T-cell (primary cell): Measurements from ENCODE around the gene INTS4. TPM values are rescaled to one million over a fixed set of nuclear protein-coding genes. Genes with fewer than 3 reads are reported as not detected.
"Not testable (repeated sequence)": the region's sequence is repeated elsewhere in the genome, so short reads cannot be mapped to it uniquely, and the experiment has no call there.

Experiments
- ATAC-seq, 4 experiments: fragments of 200-7000 bp in 3 of 4; fragments of 150-1000 bp in 1 of 4; cut with Tn5 transposase; replicated peaks in 1 of 4; 1 replicate in 3 of 4; 2 replicates in 1 of 4; pipeline ENCODE4 v1.10.0; 2021; ENCODE audit warnings: moderate library complexity in 3 of 4, mild to moderate bottlenecking in 2 of 4, moderate number of reproducible peaks in 1 of 4
- CTCF ChIA-PET, 2 donors: fragments of 300-600 bp; sonication (Branson Sonifier 250); formaldehyde crosslinking; loops; one replicate each; lab custom pipeline; 2022; ENCODE audit warnings: antibody characterized with exemption in 2 of 2; lab: Charles Lee
- POLR2A ChIA-PET, 2 donors: fragments of 300-600 bp; sonication (Branson Sonifier 250); formaldehyde crosslinking; loops; one replicate each; lab custom pipeline; 2022; ENCODE audit warnings: antibody characterized with exemption in 2 of 2; lab: Charles Lee
- DNase-seq, 35 experiments: peaks; one replicate each; pipeline versions ENCODE4 v3.0.0 to v3.0.0-alpha.2; 2013 to 2023
- H3K27ac ChIP-seq: one replicate; pipeline ENCODE4 v1.5.1; 2013; ENCODE audit warnings: low read length
- H3K27me3 ChIP-seq, 2 experiments: replicated peaks in 1 of 2; 1 replicate in 1 of 2; 2 replicates in 1 of 2; pipeline versions ENCODE4 v1.6.1 to v1.7.0; 2013; ENCODE audit warnings: low read length in 1 of 2, mixed read lengths in 1 of 2; ENCODE audit not compliant: control insufficient read depth in 2 of 2, insufficient read depth in 2 of 2; ENCODE audit errors: extremely low read depth in 1 of 2
- H3K36me3 ChIP-seq, 2 donors: 1 replicate in 1 of 2; 2 replicates in 1 of 2; pipeline versions ENCODE4 v1.6.1 to v1.7.0; 2013; ENCODE audit warnings: low read length in 1 of 2; ENCODE audit not compliant: control insufficient read depth in 2 of 2, insufficient read depth in 1 of 2; ENCODE audit errors: extremely low read depth in 1 of 2
- H3K4me1 ChIP-seq, 2 experiments: 1 replicate in 1 of 2; 2 replicates in 1 of 2; pipeline versions ENCODE4 v1.6.1 to v1.7.0; 2013; ENCODE audit warnings: low read length in 2 of 2, mixed read lengths in 1 of 2; ENCODE audit not compliant: insufficient read depth in 2 of 2, control insufficient read depth in 1 of 2; ENCODE audit errors: extremely low read depth in 1 of 2
- H3K4me3 ChIP-seq, 2 donors: 1 replicate in 1 of 2; 2 replicates in 1 of 2; pipeline versions ENCODE4 v1.5.1 to v1.7.0; 2013; ENCODE audit warnings: mild to moderate bottlenecking in 2 of 2, low read length in 1 of 2, moderate library complexity in 1 of 2; ENCODE audit not compliant: control insufficient read depth in 1 of 2; ENCODE audit errors: extremely low read depth in 1 of 2
- H3K9me3 ChIP-seq: 2 replicates; pipeline ENCODE4 v1.7.0; 2013
- H3K27ac Mint-ChIP-seq, 2 donors: one replicate each; pipeline ENCODE4 v1.8.0; 2020 to 2021; ENCODE audit warnings: mild to moderate bottlenecking in 2 of 2, mixed read lengths in 2 of 2
- H3K27me3 Mint-ChIP-seq, 2 donors: one replicate each; pipeline ENCODE4 v1.8.0; 2021 to 2022; ENCODE audit warnings: mixed read lengths in 2 of 2
- H3K36me3 Mint-ChIP-seq: one replicate; pipeline ENCODE4 v1.8.0; 2021; ENCODE audit warnings: mixed read lengths
- H3K4me1 Mint-ChIP-seq, 3 donors: one replicate each; pipeline ENCODE4 v1.8.0; 2020 to 2022; ENCODE audit warnings: mixed read lengths in 3 of 3, mild to moderate bottlenecking in 1 of 3
- H3K4me3 Mint-ChIP-seq, 3 donors: one replicate each; pipeline ENCODE4 v1.8.0; 2020 to 2022; ENCODE audit warnings: mild to moderate bottlenecking in 3 of 3, mixed read lengths in 3 of 3, moderate library complexity in 3 of 3
- H3K9me3 Mint-ChIP-seq, 3 donors: one replicate each; pipeline ENCODE4 v1.8.0; 2020 to 2022; ENCODE audit warnings: mixed read lengths in 3 of 3
- WGBS: methylation state at CpG from one replicate; pipeline ENCODE4 v1.1.5; 2013; ENCODE audit warnings: missing lambda C conversion rate; ENCODE audit not compliant: insufficient coverage; 5-methylcytosine and 5-hydroxymethylcytosine counted together
- total RNA-seq, 35 experiments: library from RNA in 6 of 35; stranded (reverse) in 6 of 35; fragments of 120-200 nt in 1 of 35; gene quantifications; one replicate each; pipeline versions ENCODE4 v1.2.1 to v1.2.4 and lab custom pipeline; 2013 to 2026

INTS4 gene
- total RNA-seq, 5 donors from 2014 or later (not counting 1 experiment from before 2014, with no cell fraction given), result 57.5 to 79.2 (median 62.6) TPM

GRCh38 chr11:77894949-77895348, 99.5 kb downstream of the INTS4 start:
- peaks cover 49% of the 10 kb centered on the region for H3K36me3 Mint-ChIP-seq
- CTCF ChIA-PET, H3K4me1 ChIP-seq, H3K27me3 ChIP-seq, H3K4me1 Mint-ChIP-seq, H3K4me3 ChIP-seq, H3K27me3 Mint-ChIP-seq, H3K27ac ChIP-seq, H3K9me3 Mint-ChIP-seq, ATAC-seq, H3K27ac Mint-ChIP-seq, H3K4me3 Mint-ChIP-seq, DNase-seq, H3K9me3 ChIP-seq, POLR2A ChIA-PET: not testable (repeated sequence)
- no CpG with 5 or more reads among the region's 1 CpG for WGBS
- peaks cover 2 to 37% of the 10 kb centered on the region in 2 donors for H3K36me3 ChIP-seq

- H3K27me3 ChIP-seq, POLR2A ChIA-PET, H3K27ac ChIP-seq, DNase-seq, H3K4me1 Mint-ChIP-seq, H3K4me1 ChIP-seq, H3K27me3 Mint-ChIP-seq, CTCF ChIA-PET, H3K4me3 ChIP-seq, H3K27ac Mint-ChIP-seq, H3K4me3 Mint-ChIP-seq, ATAC-seq, H3K9me3 Mint-ChIP-seq, H3K9me3 ChIP-seq: not testable (repeated sequence)
- no CpG with 5 or more reads among the region's 4 CpGs for WGBS
- peaks cover 2 to 39% of the 10 kb centered on the region in 2 donors for H3K36me3 ChIP-seq
- peaks cover 62% of the 10 kb centered on the region for H3K36me3 Mint-ChIP-seq
Measured at GRCh38 chr11:77891703-77892102, 102.8 kb downstream of the INTS4 start.

- H3K4me3 ChIP-seq, DNase-seq, H3K9me3 ChIP-seq, H3K4me3 Mint-ChIP-seq, H3K27ac ChIP-seq, H3K27ac Mint-ChIP-seq, H3K9me3 Mint-ChIP-seq, H3K27me3 ChIP-seq, POLR2A ChIA-PET, CTCF ChIA-PET, H3K4me1 ChIP-seq, ATAC-seq, H3K4me1 Mint-ChIP-seq, H3K27me3 Mint-ChIP-seq: not testable (repeated sequence)
- H3K36me3 Mint-ChIP-seq, result peaks cover 65% of the 10 kb centered on the region
- H3K36me3 ChIP-seq, result peaks cover 2 to 43% of the 10 kb centered on the region in 2 donors
- WGBS, result 100% methylated on average over 1 of the region's 7 CpGs
Measured at GRCh38 chr11:77891256-77891655, 103.2 kb downstream of the INTS4 start.

- H3K4me1 Mint-ChIP-seq, POLR2A ChIA-PET, CTCF ChIA-PET, H3K4me3 Mint-ChIP-seq, H3K27ac Mint-ChIP-seq, H3K9me3 Mint-ChIP-seq, H3K27me3 ChIP-seq, H3K9me3 ChIP-seq, H3K4me3 ChIP-seq, H3K27me3 Mint-ChIP-seq, ATAC-seq, H3K27ac ChIP-seq, DNase-seq, H3K4me1 ChIP-seq: not testable (repeated sequence)
- WGBS, result no CpG with 5 or more reads among the region's 4 CpGs
- peaks cover 2 to 45% of the 10 kb centered on the region in 2 donors for H3K36me3 ChIP-seq
- peaks cover 61% of the 10 kb centered on the region for H3K36me3 Mint-ChIP-seq
Measured at GRCh38 chr11:77890619-77891056, 103.8 kb downstream of the INTS4 start.

GRCh38 chr11:77890100-77890614, 104.3 kb downstream of the INTS4 start:
- H3K27me3 Mint-ChIP-seq, DNase-seq, H3K9me3 ChIP-seq, H3K4me3 Mint-ChIP-seq, POLR2A ChIA-PET, H3K27ac ChIP-seq, H3K4me1 ChIP-seq, H3K9me3 Mint-ChIP-seq, CTCF ChIA-PET, ATAC-seq, H3K4me3 ChIP-seq, H3K27me3 ChIP-seq, H3K27ac Mint-ChIP-seq, H3K4me1 Mint-ChIP-seq: not testable (repeated sequence)
- H3K36me3 Mint-ChIP-seq, result peaks cover 61% of the 10 kb centered on the region
- peaks cover 2 to 45% of the 10 kb centered on the region in 2 donors for H3K36me3 ChIP-seq

GRCh38 chr11:77889045-77889444, 105.4 kb downstream of the INTS4 start:
- peaks cover 54% of the 10 kb centered on the region for H3K36me3 Mint-ChIP-seq
- H3K27ac ChIP-seq, H3K4me1 ChIP-seq, H3K4me3 Mint-ChIP-seq, H3K9me3 Mint-ChIP-seq, POLR2A ChIA-PET, H3K27me3 ChIP-seq, H3K4me3 ChIP-seq, DNase-seq, H3K27ac Mint-ChIP-seq, ATAC-seq, H3K4me1 Mint-ChIP-seq, H3K27me3 Mint-ChIP-seq, H3K9me3 ChIP-seq, CTCF ChIA-PET: not testable (repeated sequence)
- peaks cover 2 to 42% of the 10 kb centered on the region in 2 donors for H3K36me3 ChIP-seq
- WGBS, result no CpG with 5 or more reads among the region's 5 CpGs

- DNase-seq, result peak in 1 of 35 experiments; percentile 44
- Mint-ChIP-seq H3K9me3 (no peaks in the 10 kb centered on the region), H3K36me3 (peaks cover 54% of the 10 kb centered on the region), H3K27me3 (no peaks in the 10 kb centered on the region), H3K4me3 (no peak overlapping the region), H3K27ac (no peak overlapping the region), H3K4me1 (no peaks in the 10 kb centered on the region)
- CTCF ChIA-PET, result no interaction called here
- H3K27me3 ChIP-seq, result no peaks in the 10 kb centered on the region
- no peak for ATAC-seq
- no peak overlapping the region for H3K4me3 ChIP-seq
- POLR2A ChIA-PET, result no interaction called here
- H3K9me3 ChIP-seq, result no peaks in the 10 kb centered on the region
- WGBS, result 97% methylated on average over 8 of the region's 18 CpGs
- peaks cover 9 to 45% of the 10 kb centered on the region in 2 donors for H3K36me3 ChIP-seq
- no peaks in the 10 kb centered on the region for H3K4me1 ChIP-seq
- no peak overlapping the region for H3K27ac ChIP-seq
Measured at GRCh38 chr11:77886401-77886800, 108.1 kb downstream of the INTS4 start.
